VCaP (cell line): Measurements from ENCODE around the gene SUMO2.
"Not testable (repeated sequence)": the region's sequence is repeated elsewhere in the genome, so short reads cannot be mapped to it uniquely, and the experiment has no call there.

ENCODE experiments used
- H3K27ac ChIP-seq: fragments of 450-650 bp; 2 replicates; pipeline ENCODE4 v1.5.1; 2017
- CTCF ChIP-seq: fragments of 450-650 bp; conservative IDR thresholded peaks from 2 replicates; pipeline ENCODE4 v1.5.1; 2017; ENCODE audit warnings: mild to moderate bottlenecking, moderate library complexity

The SUMO2 gene

GRCh38 chr17:75160211-75160610, 22.5 kb downstream of the SUMO2 start:
- no peak for TF ChIP-seq CTCF
- no peak overlapping the region for H3K27ac ChIP-seq

- no peak overlapping the region for H3K27ac ChIP-seq
- no peak for TF ChIP-seq CTCF
These were observed 23.3 kb downstream of the SUMO2 start for GRCh38 chr17:75159196-75160031.

DNA sequence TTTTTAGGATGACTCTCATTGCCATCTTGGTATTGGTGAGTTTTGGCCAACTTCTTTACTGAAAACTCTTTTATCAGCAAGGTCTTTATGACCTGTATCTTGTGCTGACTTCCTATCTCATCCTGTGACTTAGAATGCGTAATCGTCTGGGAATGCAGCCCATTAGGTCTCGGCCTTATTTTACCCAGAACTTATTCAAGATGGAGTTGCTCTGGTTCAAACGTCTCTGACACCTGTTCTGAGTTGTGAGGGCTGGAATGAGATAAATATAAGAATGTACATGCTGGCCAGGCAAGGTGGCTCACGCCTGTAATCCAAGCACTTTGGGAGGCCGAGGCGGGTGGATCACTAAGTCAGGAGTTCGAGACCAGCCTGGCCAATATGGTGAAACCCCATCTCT, 24.3 kb downstream of the SUMO2 start:
- H3K27ac ChIP-seq, result not testable (repeated sequence)

- TF ChIP-seq CTCF, result no peak
- peak overlapping the region; percentile 31; the same call in 1 of the 2 replicates for H3K27ac ChIP-seq
These were observed 27.6 kb downstream of the SUMO2 start for GRCh38 chr17:75155191-75155601.

GRCh38 chr17:75154195-75155106, 28.3 kb downstream of the SUMO2 start, which contains the start of gene JPT1:
Gene JPT1 (minus strand): TSS chr17:75154512. CDS start chr17:75154397, 115 bp downstream.
- peak within 1 kb of the TSS; percentile 81 for H3K27ac ChIP-seq
- TF ChIP-seq CTCF, result no peak

- no peak for TF ChIP-seq CTCF
These were observed 29.0 kb downstream of the SUMO2 start for GRCh38 chr17:75153780-75154194.

DNA sequence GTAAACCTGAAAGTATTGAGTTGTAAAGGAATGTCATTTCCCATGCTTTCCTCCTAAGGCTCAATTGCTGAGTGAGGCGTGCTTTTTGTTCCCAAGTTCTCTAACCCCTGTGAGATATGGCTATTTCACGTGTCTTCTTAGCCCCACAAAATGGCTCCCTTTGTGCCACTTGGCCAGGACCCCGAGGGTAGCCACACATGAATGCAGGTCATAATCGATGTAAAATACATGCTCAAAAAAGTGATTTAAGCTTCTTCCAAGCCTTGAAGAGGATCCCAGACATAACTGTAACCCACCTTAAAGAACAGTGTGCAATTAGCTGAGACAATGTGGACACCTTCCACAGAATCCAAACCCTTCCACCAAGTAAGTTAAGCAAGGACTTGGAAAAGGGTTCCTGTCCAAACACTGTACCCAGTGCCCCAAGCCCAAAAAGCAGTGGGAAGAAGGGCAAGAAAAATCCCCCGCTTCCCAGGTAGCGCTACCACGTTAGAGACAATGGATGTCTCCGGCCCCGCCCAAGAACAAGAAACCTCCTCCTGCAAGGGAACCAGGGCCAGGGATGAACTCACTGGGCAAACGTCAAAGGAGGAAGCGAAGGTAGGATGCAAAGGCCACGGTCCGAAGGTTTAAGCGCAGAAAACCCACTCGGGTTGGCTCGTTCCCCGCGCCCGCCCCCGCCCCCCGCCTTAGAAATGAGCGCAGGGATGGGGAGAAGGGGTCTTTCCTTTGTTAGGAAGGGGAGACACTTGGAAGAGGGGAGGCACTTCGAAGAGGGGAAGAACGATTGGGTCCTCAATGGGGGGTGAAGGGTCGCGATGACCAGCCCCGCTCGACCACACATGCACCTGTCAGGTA, 29.6 kb downstream of the SUMO2 start:
- TF ChIP-seq CTCF, result no peak
- peak overlapping the region; percentile 81 for H3K27ac ChIP-seq

More at GRCh38 chr17:75153780-75154194, 29.0 kb downstream of the SUMO2 start:
- H3K27ac ChIP-seq, result peak overlapping the region; percentile 81
